Measurements from ENCODE around the gene USP40.

DNA sequence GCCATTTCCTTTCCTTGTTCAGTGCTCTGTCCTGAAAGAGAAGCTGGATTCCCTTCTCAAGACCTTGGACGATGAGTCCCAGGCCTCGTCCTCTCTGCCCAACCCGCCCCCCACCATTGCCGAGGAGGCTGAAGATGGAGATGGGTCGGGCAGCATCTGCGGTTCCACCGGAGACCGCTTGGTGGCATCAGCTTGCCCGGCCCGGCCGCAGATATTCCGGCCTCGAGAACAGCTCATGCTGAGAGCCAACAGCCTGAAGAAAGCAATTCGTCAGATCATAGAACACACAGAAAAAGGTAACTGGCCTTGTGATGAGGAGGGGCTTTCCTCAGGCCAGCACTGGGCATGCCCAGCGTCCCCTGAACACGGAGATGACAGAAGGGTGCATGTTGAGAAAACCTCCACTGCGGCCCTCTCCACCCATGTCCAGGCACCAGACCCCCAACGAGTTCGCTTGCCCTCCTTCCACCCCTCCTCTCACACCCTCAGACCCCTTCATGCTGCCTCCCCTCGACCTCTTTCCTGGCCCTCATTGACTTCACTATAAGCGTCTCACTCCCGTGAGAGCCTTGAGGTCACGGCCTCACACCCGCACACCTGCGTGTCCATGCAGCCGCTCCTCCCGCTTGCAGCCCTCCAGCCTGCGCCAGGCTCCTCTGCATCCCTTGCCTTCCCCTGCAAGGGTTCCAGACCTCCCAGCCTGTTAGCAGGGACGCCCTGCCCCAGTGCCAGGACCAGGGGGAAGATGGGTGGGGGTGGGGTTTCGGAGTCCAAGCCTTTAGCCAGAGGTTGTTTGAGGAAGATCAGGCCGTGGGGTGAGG is 117.3 kb downstream of the USP40 start:
- no peak for TF ChIP-seq POLR2A (IDR thresholded peaks at IDR 0.05)
- TF ChIP-seq POLR2AphosphoS5 (IDR thresholded peaks at IDR 0.05), result no peak
